ENCODE data around the gene BTBD6.

BTBD6 gene

DNA sequence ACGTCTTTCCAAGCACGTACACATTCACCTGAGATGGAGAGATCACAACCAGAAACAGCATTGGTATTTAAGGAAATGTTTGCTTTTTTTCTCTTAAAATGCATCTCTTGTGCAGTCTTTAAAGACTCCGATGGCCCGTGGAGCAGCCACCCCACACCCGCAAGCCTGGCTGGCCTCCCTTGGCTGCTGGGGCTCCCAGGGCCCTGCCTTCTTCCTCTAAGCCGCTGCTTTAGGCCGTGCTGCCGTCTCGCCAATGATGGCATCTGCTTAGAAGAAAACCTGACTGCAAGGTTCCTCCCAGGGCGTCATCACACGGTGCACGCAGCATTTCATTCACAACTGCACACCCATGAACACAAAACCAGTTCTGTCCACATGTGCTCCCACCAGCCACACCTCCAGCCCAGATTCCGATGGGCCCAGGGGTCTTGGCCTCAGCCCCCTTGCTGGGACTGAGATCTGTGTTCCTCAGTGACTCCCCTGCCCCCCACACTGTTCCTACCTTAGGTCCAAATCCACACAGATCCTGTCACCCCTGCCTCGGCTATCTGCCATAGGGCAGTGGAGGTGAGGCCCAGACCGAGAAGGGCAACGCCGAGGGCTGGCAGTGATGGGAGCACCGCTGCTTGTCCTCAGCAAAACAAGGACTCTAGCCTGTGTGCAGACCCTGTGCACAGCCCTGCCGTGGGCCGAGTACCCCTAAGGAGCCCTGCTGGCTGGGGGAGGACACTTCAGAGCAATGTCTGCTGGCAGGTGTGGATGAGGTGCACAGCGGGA lies 4.4 kb downstream of the BTBD6 start:
- POLR2A ChIA-PET = interaction anchor here (0.9 kb wide), 1 partner anchor 48 kb away, joined by 3 read pairs; the partner anchor contains the start of gene BRF1
- no peak for TF ChIP-seq FOXK2 (IDR thresholded peaks at IDR 0.05)
- no peak for TF ChIP-seq BHLHE40 (IDR thresholded peaks at IDR 0.05; ENCODE audit: borderline replicate concordance)
- no peak for TF ChIP-seq ELF4 (IDR thresholded peaks at IDR 0.05)
- no peak for TF ChIP-seq FOXA1 (IDR thresholded peaks at IDR 0.05)
- TF ChIP-seq TARDBP (IDR thresholded peaks at IDR 0.05) = no peak
- TF ChIP-seq HDGF (IDR thresholded peaks at IDR 0.05; ENCODE audit: borderline replicate concordance) = no peak
- CTCF ChIA-PET = no interaction called here

DNA sequence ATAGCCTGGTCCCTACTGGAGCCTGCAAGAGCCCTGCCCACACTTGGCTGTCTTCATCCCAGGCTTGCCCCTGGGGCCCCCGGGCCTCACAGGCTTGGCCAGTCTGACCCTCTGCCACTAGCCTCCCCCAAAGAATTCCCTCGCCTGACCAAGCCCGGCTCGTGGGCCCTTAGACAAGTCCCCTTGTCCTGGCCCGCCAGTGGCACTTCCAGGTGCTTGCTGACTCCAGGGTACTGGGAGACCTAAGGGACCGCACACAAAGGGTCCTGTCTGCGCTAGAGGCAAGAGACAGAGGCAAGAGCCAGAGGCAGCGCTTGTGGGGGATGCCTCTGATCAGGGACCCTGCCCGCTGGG lies 5.0 kb downstream of the BTBD6 start:
- POLR2A ChIA-PET = no interaction called here
- no peak for DNase-seq (ENCODE audit: extremely low spot score)
- CTCF ChIA-PET = no interaction called here
- TF ChIP-seq NFRKB (IDR thresholded peaks at IDR 0.05) (no peak), SUZ12 (IDR thresholded peaks at IDR 0.05) (no peak), L3MBTL2 (conservative IDR thresholded peaks at IDR 0.05) (no peak), ARNT (IDR thresholded peaks at IDR 0.05) (no peak), TARDBP (IDR thresholded peaks at IDR 0.05) (no peak), FOXM1 (IDR thresholded peaks at IDR 0.05; ENCODE audit: borderline replicate concordance) (no peak)
- TF ChIP-seq, protein P1, sequence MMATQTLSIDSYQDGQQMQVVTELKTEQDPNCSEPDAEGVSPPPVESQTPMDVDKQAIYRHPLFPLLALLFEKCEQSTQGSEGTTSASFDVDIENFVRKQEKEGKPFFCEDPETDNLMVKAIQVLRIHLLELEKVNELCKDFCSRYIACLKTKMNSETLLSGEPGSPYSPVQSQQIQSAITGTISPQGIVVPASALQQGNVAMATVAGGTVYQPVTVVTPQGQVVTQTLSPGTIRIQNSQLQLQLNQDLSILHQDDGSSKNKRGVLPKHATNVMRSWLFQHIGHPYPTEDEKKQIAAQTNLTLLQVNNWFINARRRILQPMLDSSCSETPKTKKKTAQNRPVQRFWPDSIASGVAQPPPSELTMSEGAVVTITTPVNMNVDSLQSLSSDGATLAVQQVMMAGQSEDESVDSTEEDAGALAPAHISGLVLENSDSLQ (IDR thresholded peaks at IDR 0.05) = no peak

More for the DNA sequence above, 4.4 kb downstream of the BTBD6 start:
- no peak for DNase-seq (ENCODE audit: extremely low spot score)

DNA sequence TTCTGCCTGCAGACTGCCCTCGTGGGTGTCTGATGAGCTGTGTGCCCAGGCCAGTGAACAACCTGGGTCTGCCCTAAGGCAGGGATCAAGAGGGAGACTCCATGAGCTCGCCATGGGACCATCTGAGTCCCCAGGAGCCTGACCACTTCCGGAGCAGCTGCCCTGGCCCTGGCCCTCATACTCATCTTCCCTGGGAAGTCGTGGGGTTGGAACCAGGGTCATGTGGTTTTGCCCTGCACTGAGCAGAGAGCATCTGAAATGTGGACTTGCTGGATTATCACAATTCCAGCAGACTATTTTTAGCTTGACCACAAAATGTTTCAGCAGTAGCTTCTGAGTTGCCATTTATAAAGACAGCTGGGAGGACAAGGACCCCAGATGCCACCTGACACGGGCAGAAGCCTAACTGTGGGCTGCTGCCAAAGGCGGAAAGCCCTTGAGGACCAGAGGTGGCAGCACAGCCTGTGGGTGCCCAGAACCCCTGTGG lies 6.7 kb downstream of the BTBD6 start:
- ChIA-PET POLR2A (interaction anchor here (0.6 to 1.0 kb wide), 2 partner anchors 20 to 46 kb away, joined by 3 to 4 read pairs; no protein-coding TSS in a partner anchor), CTCF (no interaction called here)
- TF ChIP-seq SP1 (IDR thresholded peaks at IDR 0.05) (no peak), L3MBTL2 (conservative IDR thresholded peaks at IDR 0.05) (no peak), CTBP1 (IDR thresholded peaks at IDR 0.05; ENCODE audit: borderline replicate concordance) (no peak), FOXK2 (IDR thresholded peaks at IDR 0.05) (no peak), TARDBP (IDR thresholded peaks at IDR 0.05) (no peak), BHLHE40 (IDR thresholded peaks at IDR 0.05; ENCODE audit: borderline replicate concordance) (no peak), SUZ12 (IDR thresholded peaks at IDR 0.05) (no peak), NFRKB (IDR thresholded peaks at IDR 0.05) (no peak), ARNT (IDR thresholded peaks at IDR 0.05) (no peak)
- TF ChIP-seq, protein P1 (IDR thresholded peaks at IDR 0.05) = no peak
- DNase-seq (ENCODE audit: extremely low spot score) = no peak

DNA sequence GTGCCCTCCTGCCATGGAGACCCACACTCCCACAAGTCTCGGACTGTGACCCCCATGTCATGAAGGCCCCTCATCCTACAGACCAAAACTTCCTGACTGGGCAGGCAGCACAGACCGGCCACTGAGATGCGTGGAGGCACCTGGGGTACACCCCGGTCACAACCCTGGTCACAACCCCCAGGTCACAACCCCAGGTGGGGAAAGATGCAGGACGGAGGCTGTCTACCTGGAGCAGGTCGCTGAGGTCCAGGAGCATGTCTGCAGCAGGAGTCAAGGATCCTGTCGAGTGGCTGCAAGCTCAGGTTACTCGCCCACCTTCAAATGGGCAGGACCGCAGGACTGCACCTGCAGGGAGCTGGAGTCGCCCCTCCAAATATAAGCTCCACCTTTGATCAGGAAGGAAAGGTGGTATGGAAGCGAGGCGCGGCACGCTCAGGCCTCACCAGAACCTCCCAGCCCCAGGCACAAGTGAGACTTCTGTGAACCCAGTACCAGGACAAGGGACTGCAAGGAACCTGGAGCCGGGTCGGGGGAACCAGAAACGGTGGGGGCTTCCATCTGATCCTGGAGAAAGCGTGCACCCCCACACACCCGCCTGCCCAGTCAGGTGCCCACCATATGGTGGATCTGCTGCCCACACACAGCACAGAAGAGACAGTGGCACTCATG lies 8.1 kb downstream of the BTBD6 start:
- ChIA-PET CTCF (no interaction called here), POLR2A (no interaction called here)
- no peak for DNase-seq (ENCODE audit: extremely low spot score)
- TF ChIP-seq ZNF384 (IDR thresholded peaks at IDR 0.05) (no peak), ELF4 (IDR thresholded peaks at IDR 0.05) (no peak), FOXM1 (IDR thresholded peaks at IDR 0.05; ENCODE audit: borderline replicate concordance) (no peak), SP1 (IDR thresholded peaks at IDR 0.05) (no peak), NFRKB (IDR thresholded peaks at IDR 0.05) (no peak), TARDBP (IDR thresholded peaks at IDR 0.05) (no peak), LEF1 (IDR thresholded peaks at IDR 0.05; ENCODE audit: borderline replicate concordance) (no peak), SUZ12 (IDR thresholded peaks at IDR 0.05) (no peak), FOXK2 (IDR thresholded peaks at IDR 0.05) (no peak), BHLHE40 (IDR thresholded peaks at IDR 0.05; ENCODE audit: borderline replicate concordance) (no peak), ARNT (IDR thresholded peaks at IDR 0.05) (no peak), FOXA1 (IDR thresholded peaks at IDR 0.05) (no peak), HDGF (IDR thresholded peaks at IDR 0.05; ENCODE audit: borderline replicate concordance) (no peak), CTBP1 (IDR thresholded peaks at IDR 0.05; ENCODE audit: borderline replicate concordance) (no peak), L3MBTL2 (conservative IDR thresholded peaks at IDR 0.05) (no peak)
- TF ChIP-seq, protein P1 (IDR thresholded peaks at IDR 0.05) = no peak

DNA sequence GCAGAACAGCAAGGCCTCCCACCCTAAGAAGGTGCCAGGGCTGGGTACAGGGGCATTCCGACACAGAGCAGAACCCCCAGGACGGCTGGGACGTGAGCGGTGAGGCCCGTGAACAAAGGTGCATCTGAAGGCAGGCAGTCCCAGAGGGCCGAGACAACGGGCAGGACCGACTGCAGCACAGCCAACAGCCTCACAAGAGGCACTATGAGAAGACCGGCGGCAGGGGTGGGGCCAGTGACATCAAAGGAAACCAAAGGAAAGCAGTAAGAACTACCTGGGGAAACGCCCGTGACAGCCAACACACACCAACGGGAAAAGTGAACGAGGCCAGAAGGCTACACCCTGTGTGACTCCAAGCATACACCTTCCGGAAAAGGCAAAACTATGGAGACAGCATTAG lies 9.1 kb downstream of the BTBD6 start:
- CTCF ChIA-PET = no interaction called here
- DNase-seq (ENCODE audit: extremely low spot score) = no peak
- POLR2A ChIA-PET = no interaction called here
- TF ChIP-seq FOXM1 (IDR thresholded peaks at IDR 0.05; ENCODE audit: borderline replicate concordance) (no peak), BHLHE40 (IDR thresholded peaks at IDR 0.05; ENCODE audit: borderline replicate concordance) (no peak), LEF1 (IDR thresholded peaks at IDR 0.05; ENCODE audit: borderline replicate concordance) (no peak), L3MBTL2 (conservative IDR thresholded peaks at IDR 0.05) (no peak), FOXK2 (IDR thresholded peaks at IDR 0.05) (no peak), SP1 (IDR thresholded peaks at IDR 0.05) (no peak), ARNT (IDR thresholded peaks at IDR 0.05) (no peak), FOXA1 (IDR thresholded peaks at IDR 0.05) (no peak), HDGF (IDR thresholded peaks at IDR 0.05; ENCODE audit: borderline replicate concordance) (no peak)

DNA sequence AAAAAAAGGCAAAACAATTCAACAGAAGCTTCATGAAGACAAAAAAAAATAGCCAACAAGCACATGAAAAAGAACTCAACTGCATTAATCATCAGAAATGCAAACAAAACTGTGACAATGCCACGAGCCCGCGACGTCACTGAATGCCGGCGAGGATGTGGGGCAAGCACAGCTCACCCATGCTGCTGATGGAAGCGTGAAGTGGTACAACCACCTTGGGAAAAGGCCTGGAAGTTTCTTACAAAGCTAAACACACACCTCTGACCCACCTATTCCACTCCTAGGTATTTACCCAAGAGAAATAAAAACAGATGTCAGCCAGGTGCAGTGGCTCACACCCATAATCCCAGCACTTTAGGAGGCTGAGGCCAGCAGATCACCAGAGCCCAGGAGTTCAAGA lies 10.5 kb downstream of the BTBD6 start:
- DNase-seq (ENCODE audit: extremely low spot score) = no peak
- ChIA-PET POLR2A (no interaction called here), CTCF (no interaction called here)
- no peak for TF ChIP-seq CTBP1 (IDR thresholded peaks at IDR 0.05; ENCODE audit: borderline replicate concordance)
- TF ChIP-seq NFRKB (IDR thresholded peaks at IDR 0.05) = no peak
- TF ChIP-seq, protein P1 (IDR thresholded peaks at IDR 0.05) = no peak
- no peak for TF ChIP-seq FOXM1 (IDR thresholded peaks at IDR 0.05; ENCODE audit: borderline replicate concordance)

All from HEK293T (cell line).